HAP-1 (cell line): Measurements from ENCODE around the gene LIMCH1.
"Not testable (repeated sequence)": the region's sequence is repeated elsewhere in the genome, so short reads cannot be mapped to it uniquely, and the experiment has no call there.

Experiments used
- DNase-seq, 2 experiments: peaks; one replicate each; pipeline ENCODE4 v3.0.0-alpha.2; 2016 to 2020; ENCODE audit warnings: low spot score in 2 of 2
- H3K27me3 ChIP-seq: fragments of 250-450 bp; sonication (Bioruptor Pico); 2 replicates; pipeline ENCODE4 v1.5.1; 2020; ENCODE audit warnings: low read depth, mild to moderate bottlenecking, moderate library complexity
- H3K36me3 ChIP-seq: fragments of 250-450 bp; sonication (Bioruptor Pico); replicated peaks from 2 replicates; pipeline ENCODE4 v1.5.1; 2020; ENCODE audit warnings: mild to moderate bottlenecking
- H3K4me1 ChIP-seq: fragments of 250-450 bp; sonication (Bioruptor Pico); 2 replicates; pipeline ENCODE4 v1.5.1; 2020; ENCODE audit warnings: mild to moderate bottlenecking
- H3K4me3 ChIP-seq: fragments of 250-450 bp; sonication (Bioruptor Pico); 2 replicates; pipeline ENCODE4 v1.5.1; 2020; ENCODE audit warnings: mild to moderate bottlenecking, moderate library complexity
- H3K9me3 ChIP-seq: fragments of 250-450 bp; sonication (Bioruptor Pico); 2 replicates; pipeline ENCODE4 v1.5.1; 2020; ENCODE audit warnings: mild to moderate bottlenecking, moderate library complexity
- in situ Hi-C: fragments of 300-500 bp; cut with MboI; formaldehyde crosslinking; loops from 3 replicates; pipeline ENCODE4 v1.14.3; 2020; ENCODE audit warnings: low sequenced_read_pairs, inconsistent platforms, mixed read lengths

Gene LIMCH1, protein sequence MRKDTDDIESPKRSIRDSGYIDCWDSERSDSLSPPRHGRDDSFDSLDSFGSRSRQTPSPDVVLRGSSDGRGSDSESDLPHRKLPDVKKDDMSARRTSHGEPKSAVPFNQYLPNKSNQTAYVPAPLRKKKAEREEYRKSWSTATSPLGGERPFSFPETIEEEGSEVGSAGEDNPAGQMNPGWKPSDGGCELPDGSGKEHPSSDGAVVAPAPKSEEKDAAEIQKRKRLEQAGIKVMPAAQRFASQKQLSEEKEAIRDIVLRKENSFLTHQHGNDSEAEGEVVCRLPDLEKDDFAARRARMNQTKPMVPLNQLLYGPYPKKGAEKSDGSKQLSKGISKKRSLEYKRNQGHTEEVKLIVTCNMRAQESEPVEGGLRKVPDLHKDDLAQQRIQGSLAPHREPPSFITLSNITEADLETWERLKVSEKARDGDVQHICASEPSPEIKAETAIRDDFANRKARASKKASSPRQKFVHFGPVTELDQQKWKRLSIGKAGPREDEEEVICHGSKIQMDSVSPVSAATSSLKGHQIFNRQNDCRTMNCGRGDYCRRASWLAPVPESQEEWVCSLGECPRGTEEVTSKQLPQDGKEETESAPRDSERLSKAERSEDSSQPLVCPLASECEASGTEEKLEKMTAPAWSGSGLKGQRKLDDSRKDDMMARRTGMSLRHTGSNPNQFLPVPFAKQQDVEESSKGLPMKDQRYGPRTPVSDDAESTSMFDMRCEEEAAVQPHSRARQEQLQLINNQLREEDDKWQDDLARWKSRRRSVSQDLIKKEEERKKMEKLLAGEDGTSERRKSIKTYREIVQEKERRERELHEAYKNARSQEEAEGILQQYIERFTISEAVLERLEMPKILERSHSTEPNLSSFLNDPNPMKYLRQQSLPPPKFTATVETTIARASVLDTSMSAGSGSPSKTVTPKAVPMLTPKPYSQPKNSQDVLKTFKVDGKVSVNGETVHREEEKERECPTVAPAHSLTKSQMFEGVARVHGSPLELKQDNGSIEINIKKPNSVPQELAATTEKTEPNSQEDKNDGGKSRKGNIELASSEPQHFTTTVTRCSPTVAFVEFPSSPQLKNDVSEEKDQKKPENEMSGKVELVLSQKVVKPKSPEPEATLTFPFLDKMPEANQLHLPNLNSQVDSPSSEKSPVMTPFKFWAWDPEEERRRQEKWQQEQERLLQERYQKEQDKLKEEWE (N-terminal part only)

DNA sequence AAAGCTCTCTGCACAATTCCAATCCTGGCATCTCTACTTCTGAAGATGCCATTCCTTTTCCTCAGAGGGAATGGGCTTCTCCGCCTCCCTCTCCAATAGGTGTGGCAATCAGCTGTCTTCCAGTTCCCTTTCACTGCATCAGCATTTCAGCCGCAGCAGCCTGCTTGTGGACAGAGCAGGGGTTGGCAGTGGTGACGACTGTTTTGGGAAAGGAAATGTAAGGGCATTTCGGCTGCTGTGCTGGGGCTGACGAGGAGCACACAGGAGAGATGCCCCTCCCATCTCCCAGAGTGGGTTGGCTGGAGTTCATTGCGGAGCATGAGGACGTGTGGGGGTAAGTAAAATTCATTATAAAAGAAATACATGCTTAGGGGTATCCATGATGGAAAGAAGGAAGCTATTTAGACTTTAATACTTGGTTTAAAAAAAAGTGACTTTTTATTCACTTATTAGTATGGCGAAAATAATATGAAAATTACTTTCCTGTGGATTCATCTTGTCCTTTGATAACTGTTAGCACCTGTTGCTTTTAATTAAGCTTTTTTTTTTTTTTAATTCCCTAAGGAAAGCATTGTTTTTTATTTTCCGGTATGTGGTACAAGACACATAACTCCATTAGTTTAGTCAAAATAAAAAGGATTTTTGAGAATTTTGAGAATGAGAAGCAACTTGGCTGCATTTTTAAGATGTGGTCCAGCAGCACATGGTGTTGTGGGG lies at the start of gene LIMCH1:
Gene LIMCH1, plus strand, starts transcription at position 141 of the 717 bp plus-strand sequence. CDS start 67,839 bp downstream, outside the sequence.
- H3K4me3 ChIP-seq: no peak within 1 kb of the TSS
- no peaks in the 10 kb centered on the region for H3K4me1 ChIP-seq

DNA sequence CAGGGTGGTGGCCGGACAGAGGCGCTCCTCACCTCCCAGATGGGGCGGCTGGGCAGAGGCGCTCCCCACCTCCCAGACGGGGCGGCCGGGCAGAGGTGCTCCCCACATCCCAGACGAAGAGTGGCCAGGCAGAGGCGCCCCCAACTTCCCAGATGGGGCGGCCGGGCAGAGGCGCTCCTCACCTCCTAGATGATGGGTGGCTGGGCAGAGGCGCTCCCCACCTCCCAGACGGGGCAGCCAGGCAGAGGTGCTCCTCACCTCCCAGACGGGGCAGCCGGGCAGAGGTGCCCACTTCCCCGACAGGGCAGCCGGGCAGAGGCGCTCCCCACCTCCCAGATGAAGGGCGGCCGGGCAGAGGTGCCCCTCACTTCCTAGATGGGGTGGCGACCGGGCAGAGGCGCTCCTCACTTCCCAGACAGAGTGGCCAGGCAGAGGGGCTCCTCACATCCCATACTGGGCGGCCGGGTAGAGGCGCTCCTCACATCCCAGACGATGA lies 46.8 kb upstream of the LIMCH1 start:
- H3K9me3 ChIP-seq, H3K36me3 ChIP-seq, in situ Hi-C loops, DNase-seq, H3K27me3 ChIP-seq, H3K4me3 ChIP-seq, H3K4me1 ChIP-seq: not testable (repeated sequence)

More for the DNA sequence above, at the start of gene LIMCH1:
- in situ Hi-C loops: no loop called here
- Histone ChIP-seq H3K27me3 (no peaks in the 10 kb centered on the region), H3K9me3 (no peaks in the 10 kb centered on the region), H3K36me3 (no peaks in the 10 kb centered on the region)
- DNase-seq: no peak

DNA sequence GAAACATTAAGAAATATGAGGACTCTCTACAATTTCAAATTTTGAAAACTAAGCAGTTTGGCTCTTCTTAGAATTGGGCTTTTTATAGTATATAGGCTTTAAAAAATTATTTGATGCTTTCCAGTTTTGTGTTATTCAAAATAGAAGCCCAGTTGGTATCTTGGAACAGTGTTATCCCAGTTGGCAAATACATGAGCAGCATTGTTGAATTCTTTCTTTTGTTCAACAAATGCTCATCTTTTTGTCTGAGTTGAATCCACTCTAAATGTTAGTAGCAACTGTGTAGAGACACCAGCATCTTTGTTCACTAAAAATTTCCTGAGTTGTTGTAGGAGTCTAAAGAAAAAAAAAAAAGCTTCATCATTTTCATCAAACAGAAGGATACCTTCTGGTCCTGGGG lies 41.0 kb upstream of the LIMCH1 start:
- no peaks in the 10 kb centered on the region for H3K27me3 ChIP-seq
- in situ Hi-C loops: no loop called here
- H3K4me3 ChIP-seq: no peak overlapping the region
- peaks cover 5% of the 10 kb centered on the region; the same call in 1 of the 2 replicates for H3K36me3 ChIP-seq
- H3K9me3 ChIP-seq: no peaks in the 10 kb centered on the region
- H3K4me1 ChIP-seq: no peaks in the 10 kb centered on the region
- no peak for DNase-seq

DNA sequence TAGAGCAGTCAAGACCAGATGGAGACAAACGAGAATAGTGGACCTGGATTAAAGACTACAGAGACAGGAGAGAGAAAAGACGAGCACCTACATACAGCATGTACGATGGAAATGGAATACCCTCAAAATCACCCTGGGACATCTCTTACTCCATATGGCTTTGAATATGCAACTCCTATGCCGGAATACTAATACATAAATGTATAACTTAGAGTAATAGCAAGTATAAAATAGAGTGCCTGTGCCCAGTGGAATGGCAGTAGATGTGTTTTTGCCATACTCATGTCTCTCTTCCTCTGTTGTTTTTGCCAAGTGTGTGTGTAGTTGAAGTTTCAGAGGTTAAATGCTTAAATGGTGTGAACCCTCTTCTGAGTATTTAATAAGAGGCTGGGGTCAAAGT lies 39.8 kb upstream of the LIMCH1 start:
- DNase-seq: no peak
- Histone ChIP-seq H3K36me3 (peaks cover 5% of the 10 kb centered on the region; the same call in 1 of the 2 replicates), H3K4me1 (no peaks in the 10 kb centered on the region), H3K27me3 (no peaks in the 10 kb centered on the region), H3K9me3 (no peaks in the 10 kb centered on the region), H3K4me3 (no peak overlapping the region)
- in situ Hi-C loops: no loop called here

DNA sequence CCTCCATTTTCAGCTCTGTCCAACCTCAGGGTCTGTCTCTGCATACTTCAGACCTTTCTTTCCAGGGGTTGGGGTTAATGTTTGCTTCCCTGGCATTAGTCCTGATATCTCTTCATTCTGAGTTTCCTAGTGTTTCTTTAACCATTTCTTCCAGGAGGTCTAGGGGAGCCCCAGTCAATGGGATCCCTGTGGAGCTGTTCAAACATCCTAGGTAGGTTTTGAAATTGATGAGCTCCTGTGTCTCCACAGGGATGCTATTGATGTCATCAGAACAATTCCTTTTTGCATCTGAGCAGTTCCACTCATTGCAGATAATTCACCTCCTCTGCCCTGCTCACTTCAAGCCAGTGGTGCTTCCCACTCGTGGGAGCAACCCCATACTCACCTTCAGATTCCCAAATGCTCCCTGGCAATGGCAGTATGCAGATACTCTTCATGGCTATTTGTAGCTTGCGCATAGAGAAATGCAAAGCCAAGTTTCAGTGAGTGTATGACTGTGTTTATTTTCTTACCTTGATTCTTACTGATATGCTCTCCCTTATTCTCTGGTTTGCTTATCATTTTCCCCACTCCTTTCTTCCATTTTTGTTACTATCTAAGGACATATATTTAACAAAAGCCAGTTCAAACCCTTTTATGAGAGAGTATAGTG lies 33.7 kb upstream of the LIMCH1 start:
- in situ Hi-C loops: no loop called here
- Histone ChIP-seq H3K27me3 (no peaks in the 10 kb centered on the region), H3K4me3 (no peak overlapping the region), H3K36me3 (no peaks in the 10 kb centered on the region), H3K9me3 (no peaks in the 10 kb centered on the region), H3K4me1 (peaks cover 14% of the 10 kb centered on the region; the same call in 1 of the 2 replicates)
- no peak for DNase-seq

DNA sequence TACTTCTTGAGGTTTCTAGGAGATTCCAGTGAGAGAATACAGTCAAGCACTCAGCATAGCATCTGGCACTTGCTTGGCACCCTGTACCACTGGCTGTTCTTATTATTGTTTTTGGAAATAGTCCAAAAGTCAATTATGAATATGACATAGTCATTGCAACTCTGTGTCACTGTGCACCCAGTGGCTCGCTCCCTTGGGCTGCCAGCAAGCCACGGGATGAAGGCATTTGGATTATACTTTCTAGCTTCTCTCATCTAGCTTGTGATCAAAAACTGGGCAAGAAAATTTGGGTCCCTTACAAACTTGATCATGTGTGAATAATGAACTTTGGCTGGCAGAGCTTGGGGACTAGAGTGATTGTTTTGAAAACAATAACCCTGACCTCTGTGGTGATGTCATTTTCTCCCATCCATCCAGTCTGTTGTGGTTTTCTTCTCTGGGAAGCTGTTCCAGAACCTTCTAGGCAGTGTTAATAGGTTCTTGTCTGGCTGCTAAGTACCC lies 32.7 kb upstream of the LIMCH1 start:
- Histone ChIP-seq H3K4me3 (no peak overlapping the region), H3K9me3 (no peaks in the 10 kb centered on the region), H3K27me3 (no peaks in the 10 kb centered on the region), H3K4me1 (peaks cover 14% of the 10 kb centered on the region; the same call in 1 of the 2 replicates), H3K36me3 (no peaks in the 10 kb centered on the region)
- DNase-seq: no peak
- in situ Hi-C loops: no loop called here

DNA sequence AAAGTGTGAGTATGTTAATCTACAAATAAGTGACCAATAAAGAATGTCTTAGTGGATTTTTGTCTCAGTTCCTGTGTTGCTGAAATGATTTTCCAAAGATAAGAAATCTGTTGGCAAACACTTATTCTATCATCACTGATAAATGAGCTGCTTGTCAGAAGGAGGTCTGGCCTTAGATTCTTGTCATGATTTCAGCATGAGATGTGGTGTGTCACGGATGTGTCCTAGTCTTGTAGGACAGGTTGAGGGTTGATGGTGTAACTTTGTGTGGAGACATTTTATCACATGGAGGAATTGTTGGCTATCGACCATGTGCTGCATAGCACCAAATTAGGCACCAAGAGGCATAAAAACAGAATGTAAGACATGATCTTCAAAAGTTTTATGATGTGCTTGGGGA lies 31.8 kb upstream of the LIMCH1 start:
- Histone ChIP-seq H3K36me3 (no peaks in the 10 kb centered on the region), H3K4me1 (peaks cover 14% of the 10 kb centered on the region; the same call in 1 of the 2 replicates)

DNA sequence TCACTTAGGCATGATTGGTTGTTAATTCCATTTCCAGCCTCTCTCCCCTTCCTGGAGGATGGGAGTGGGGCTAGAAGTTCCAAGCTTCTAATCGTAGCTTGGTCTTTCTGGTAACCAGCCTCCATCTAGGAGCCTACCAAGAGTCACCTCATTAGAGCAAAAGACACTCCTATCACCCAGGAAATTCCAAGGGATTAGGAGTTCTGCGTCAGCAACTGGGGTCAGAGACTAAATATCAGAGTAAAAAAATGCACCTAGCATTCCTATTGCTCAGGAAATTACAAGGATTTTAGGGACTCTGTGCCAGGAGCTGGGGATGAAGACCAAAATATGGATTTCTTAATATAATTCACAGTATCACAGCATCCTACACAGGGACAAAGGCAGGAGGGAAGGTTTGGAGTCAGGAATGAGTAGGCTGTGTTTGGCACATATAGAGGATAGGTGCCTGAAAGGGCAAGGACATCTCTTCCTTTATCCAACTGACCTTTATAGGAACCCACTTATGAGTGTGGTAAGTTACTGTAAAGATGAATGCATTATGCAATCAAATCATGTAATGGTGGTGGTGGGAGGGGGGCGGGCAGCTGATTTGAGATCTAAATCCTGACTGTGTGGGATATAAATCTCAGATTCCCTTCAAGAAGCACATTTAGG lies 30.5 kb upstream of the LIMCH1 start:
- Histone ChIP-seq H3K27me3 (no peaks in the 10 kb centered on the region), H3K4me1 (peaks cover 14% of the 10 kb centered on the region; the same call in 1 of the 2 replicates), H3K4me3 (no peak overlapping the region), H3K36me3 (no peaks in the 10 kb centered on the region), H3K9me3 (no peaks in the 10 kb centered on the region)
- no peak for DNase-seq
- in situ Hi-C loops: no loop called here

More for the DNA sequence above, 31.8 kb upstream of the LIMCH1 start:
- Histone ChIP-seq H3K27me3 (no peaks in the 10 kb centered on the region), H3K9me3 (no peaks in the 10 kb centered on the region), H3K4me3 (no peak overlapping the region)
- no peak for DNase-seq
- in situ Hi-C loops: no loop called here

DNA sequence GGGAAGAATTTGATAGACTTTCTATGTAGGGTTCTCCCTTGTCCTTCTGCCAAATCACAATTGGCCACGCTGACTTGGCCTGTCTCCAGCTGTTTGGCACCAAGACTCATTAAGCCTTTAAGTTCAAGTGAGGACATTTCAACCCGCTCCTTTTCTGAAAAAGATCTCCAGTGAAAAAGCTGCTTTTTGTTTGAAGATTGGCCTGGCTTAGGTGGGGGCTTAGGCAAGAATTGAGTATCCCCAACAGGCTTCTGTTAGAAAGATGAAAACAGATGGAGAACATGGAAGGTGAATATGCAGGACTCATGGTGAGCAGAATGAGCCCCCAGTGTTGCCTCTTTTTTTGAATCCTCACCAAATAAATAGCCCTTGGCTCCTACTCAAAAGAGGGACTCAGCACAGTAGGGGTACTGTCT lies 28.5 kb upstream of the LIMCH1 start:
- no peaks in the 10 kb centered on the region for H3K9me3 ChIP-seq
- H3K4me1 ChIP-seq: peaks cover 14% of the 10 kb centered on the region; the same call in 1 of the 2 replicates
- no peak for DNase-seq
- H3K27me3 ChIP-seq: no peaks in the 10 kb centered on the region
- no peak overlapping the region for H3K4me3 ChIP-seq
- no peaks in the 10 kb centered on the region for H3K36me3 ChIP-seq
- in situ Hi-C loops: no loop called here

DNA sequence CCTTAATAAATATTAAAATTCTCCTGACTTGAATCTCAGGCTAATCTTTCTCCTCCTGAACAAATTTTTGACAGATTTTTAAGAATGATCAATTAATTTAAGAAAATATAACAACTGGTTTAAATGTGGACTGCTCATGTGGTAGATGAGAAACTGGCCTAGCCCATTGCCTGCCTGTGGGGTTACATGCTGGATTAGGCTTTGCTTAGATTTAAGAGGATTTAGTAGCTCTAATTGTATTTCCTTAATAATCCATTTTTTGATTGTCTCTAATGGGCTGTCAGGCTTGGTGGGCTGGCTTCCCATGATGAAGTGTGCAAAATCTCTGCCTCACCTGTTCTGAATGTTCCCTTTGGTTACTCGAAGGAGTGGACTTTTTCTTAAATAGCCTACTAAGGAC lies 27.8 kb upstream of the LIMCH1 start:
- no peaks in the 10 kb centered on the region for H3K27me3 ChIP-seq
- H3K4me3 ChIP-seq: no peak overlapping the region
- H3K9me3 ChIP-seq: no peaks in the 10 kb centered on the region
- no peak for DNase-seq
- in situ Hi-C loops: no loop called here
- H3K36me3 ChIP-seq: no peaks in the 10 kb centered on the region
- H3K4me1 ChIP-seq: peaks cover 9% of the 10 kb centered on the region; the same call in 1 of the 2 replicates

DNA sequence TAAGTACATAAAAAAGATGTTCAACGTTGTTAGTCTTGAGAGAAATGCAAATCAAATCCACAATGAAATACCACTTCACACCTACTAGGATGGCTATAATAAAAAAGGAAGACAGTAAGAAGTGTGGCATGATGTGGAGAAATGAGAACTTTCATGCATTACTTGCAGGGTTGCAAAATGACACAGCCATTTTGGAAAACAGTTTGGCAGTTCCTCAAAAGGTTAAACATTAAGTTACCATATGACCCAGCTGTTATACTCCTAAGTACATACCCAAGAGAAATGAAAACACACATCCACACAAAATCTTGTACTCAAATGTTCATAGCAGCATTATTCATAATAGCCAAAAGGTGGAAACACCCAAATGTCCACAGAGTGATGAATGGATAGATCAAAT lies 25.8 kb upstream of the LIMCH1 start:
- no peaks in the 10 kb centered on the region for H3K9me3 ChIP-seq
- H3K4me3 ChIP-seq: no peak overlapping the region
- no peaks in the 10 kb centered on the region for H3K27me3 ChIP-seq
- in situ Hi-C loops: no loop called here
- H3K36me3 ChIP-seq: no peaks in the 10 kb centered on the region
- H3K4me1 ChIP-seq: no peaks in the 10 kb centered on the region
- no peak for DNase-seq

DNA sequence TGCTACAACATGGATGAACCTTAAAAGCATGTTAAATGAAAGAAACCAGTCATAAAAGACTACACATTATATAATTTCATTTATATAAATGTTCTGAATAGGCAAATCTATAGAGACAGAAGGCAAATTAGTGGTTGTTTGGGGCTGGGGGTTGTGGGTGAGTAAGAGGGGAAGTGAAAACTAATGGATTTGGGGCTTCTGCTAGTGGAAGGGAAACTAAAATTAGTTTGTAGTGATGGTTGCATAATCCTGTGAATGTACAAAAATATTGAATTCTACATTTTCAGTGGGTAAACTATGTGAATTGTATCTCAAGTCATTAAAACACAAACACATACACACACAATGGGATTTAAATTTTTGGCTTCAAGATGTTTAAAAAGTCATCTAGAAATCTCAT lies 25.4 kb upstream of the LIMCH1 start:
- no peak for DNase-seq
- in situ Hi-C loops: no loop called here
- Histone ChIP-seq H3K27me3 (no peaks in the 10 kb centered on the region), H3K9me3 (no peaks in the 10 kb centered on the region), H3K4me3 (no peak overlapping the region), H3K4me1 (no peaks in the 10 kb centered on the region), H3K36me3 (no peaks in the 10 kb centered on the region)
